Endothelial cell of umbilical vein (primary cell): ENCODE measurements around the gene SUSD5.

Source experiments
- CTCF ChIP-seq, 2 donors: IDR thresholded peaks; 1 replicate in 1 of 2; 2 replicates in 1 of 2; pipeline ENCODE4 v1.5.1; 2011; ENCODE audit warnings: low read length in 2 of 2, mild to moderate bottlenecking in 2 of 2, moderate library complexity in 2 of 2, control low read depth in 1 of 2, inconsistent platforms in 1 of 2, low read depth in 1 of 2; ENCODE audit not compliant: insufficient read depth in 1 of 2; ENCODE audit errors: extremely low read depth in 1 of 2
- POLR2A ChIP-seq: IDR thresholded peaks from 2 replicates; pipeline ENCODE4 v1.6.1; 2012; ENCODE audit warnings: low read depth, mild to moderate bottlenecking, control low read depth, low read length

GRCh38 chr3:33114622-33115023 is 104.0 kb downstream of the SUSD5 start:
- TF ChIP-seq CTCF (IDR thresholded peaks at IDR 0.05; ENCODE audit: extremely low read depth in 1 of 2, insufficient read depth in 1 of 2, low read depth in 1 of 2, low read length in 2 of 2) = no peak
- no peak for TF ChIP-seq POLR2A
